RWPE2 (cell line): ENCODE measurements around the gene CTAG1B.
"Not testable (repeated sequence)": the region's sequence is repeated elsewhere in the genome, so short reads cannot be mapped to it uniquely, and the experiment has no call there.

Source experiments
- ATAC-seq: fragments of 200-7000 bp; cut with Tn5 transposase; 3 replicates; pipeline ENCODE4 v1.9.1; 2021; ENCODE audit warnings: low read depth
- DNase-seq: peaks from one replicate; pipeline ENCODE4 v3.0.0-alpha.2; 2020; ENCODE audit warnings: low spot score
- H3K27ac ChIP-seq: fragments of 450-650 bp; 2 replicates; pipeline ENCODE4 v1.5.1; 2017; ENCODE audit warnings: mild to moderate bottlenecking; ENCODE audit not compliant: poor library complexity, severe bottlenecking
- H3K27me3 ChIP-seq: fragments of 250-450 bp; sonication (Bioruptor Pico); 2 replicates; pipeline ENCODE4 v1.5.1; 2021; ENCODE audit warnings: mild to moderate bottlenecking, moderate library complexity; ENCODE audit not compliant: insufficient read depth, poor library complexity, severe bottlenecking
- H3K36me3 ChIP-seq: fragments of 250-450 bp; sonication (Bioruptor Pico); 2 replicates; pipeline ENCODE4 v1.5.1; 2020; ENCODE audit warnings: low read depth, mild to moderate bottlenecking, moderate library complexity
- H3K4me1 ChIP-seq: fragments of 250-450 bp; sonication (Bioruptor Pico); 2 replicates; pipeline ENCODE4 v1.5.1; 2021; ENCODE audit warnings: mild to moderate bottlenecking, moderate library complexity; ENCODE audit not compliant: insufficient read depth, poor library complexity, severe bottlenecking
- H3K4me3 ChIP-seq: fragments of 250-450 bp; sonication (Bioruptor Pico); 2 replicates; pipeline ENCODE4 v1.5.1; 2021; ENCODE audit warnings: mild to moderate bottlenecking, moderate library complexity; ENCODE audit not compliant: severe bottlenecking
- H3K9me3 ChIP-seq: fragments of 250-450 bp; sonication (Bioruptor Pico); 2 replicates; pipeline ENCODE4 v1.5.1; 2021; ENCODE audit warnings: mild to moderate bottlenecking, moderate library complexity; ENCODE audit not compliant: severe bottlenecking
- TF ChIP-seq, protein P1 (sequence below): fragments of 450-650 bp; IDR thresholded peaks from one replicate; pipeline ENCODE4 v1.5.1; 2017; ENCODE audit warnings: mild to moderate bottlenecking, moderate library complexity; ENCODE audit not compliant: poor library complexity, severe bottlenecking

The CTAG1B gene

GRCh38 chrX:154654372-154654771 lies 35.3 kb upstream of the CTAG1B start:
- Histone ChIP-seq H3K36me3 (no peaks in the 10 kb centered on the region), H3K9me3 (no peaks in the 10 kb centered on the region), H3K27ac (no peak overlapping the region), H3K27me3 (no peaks in the 10 kb centered on the region), H3K4me1 (no peaks in the 10 kb centered on the region), H3K4me3 (no peak overlapping the region)
- ATAC-seq (no peak), DNase-seq (no peak)
- TF ChIP-seq, protein P1, sequence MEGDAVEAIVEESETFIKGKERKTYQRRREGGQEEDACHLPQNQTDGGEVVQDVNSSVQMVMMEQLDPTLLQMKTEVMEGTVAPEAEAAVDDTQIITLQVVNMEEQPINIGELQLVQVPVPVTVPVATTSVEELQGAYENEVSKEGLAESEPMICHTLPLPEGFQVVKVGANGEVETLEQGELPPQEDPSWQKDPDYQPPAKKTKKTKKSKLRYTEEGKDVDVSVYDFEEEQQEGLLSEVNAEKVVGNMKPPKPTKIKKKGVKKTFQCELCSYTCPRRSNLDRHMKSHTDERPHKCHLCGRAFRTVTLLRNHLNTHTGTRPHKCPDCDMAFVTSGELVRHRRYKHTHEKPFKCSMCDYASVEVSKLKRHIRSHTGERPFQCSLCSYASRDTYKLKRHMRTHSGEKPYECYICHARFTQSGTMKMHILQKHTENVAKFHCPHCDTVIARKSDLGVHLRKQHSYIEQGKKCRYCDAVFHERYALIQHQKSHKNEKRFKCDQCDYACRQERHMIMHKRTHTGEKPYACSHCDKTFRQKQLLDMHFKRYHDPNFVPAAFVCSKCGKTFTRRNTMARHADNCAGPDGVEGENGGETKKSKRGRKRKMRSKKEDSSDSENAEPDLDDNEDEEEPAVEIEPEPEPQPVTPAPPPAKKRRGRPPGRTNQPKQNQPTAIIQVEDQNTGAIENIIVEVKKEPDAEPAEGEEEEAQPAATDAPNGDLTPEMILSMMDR = no peak

GRCh38 chrX:154653413-154653812 lies 34.3 kb upstream of the CTAG1B start, which contains the start of gene CTAG2:
Gene CTAG2 (minus strand): TSS chrX:154653579. CDS start chrX:154653515, 64 bp downstream.
- H3K36me3 ChIP-seq, H3K9me3 ChIP-seq, H3K4me1 ChIP-seq, ATAC-seq, H3K4me3 ChIP-seq, H3K27ac ChIP-seq, H3K27me3 ChIP-seq, DNase-seq: not testable (repeated sequence)

- no peak for ATAC-seq
- Histone ChIP-seq H3K9me3 (no peaks in the 10 kb centered on the region), H3K27me3 (no peaks in the 10 kb centered on the region), H3K4me1 (no peaks in the 10 kb centered on the region), H3K27ac (no peak overlapping the region), H3K36me3 (no peaks in the 10 kb centered on the region), H3K4me3 (no peak overlapping the region)
- DNase-seq = no peak
- TF ChIP-seq, protein P1 = no peak
Observed at GRCh38 chrX:154653048-154653401, 33.9 kb upstream of the CTAG1B start.

DNA sequence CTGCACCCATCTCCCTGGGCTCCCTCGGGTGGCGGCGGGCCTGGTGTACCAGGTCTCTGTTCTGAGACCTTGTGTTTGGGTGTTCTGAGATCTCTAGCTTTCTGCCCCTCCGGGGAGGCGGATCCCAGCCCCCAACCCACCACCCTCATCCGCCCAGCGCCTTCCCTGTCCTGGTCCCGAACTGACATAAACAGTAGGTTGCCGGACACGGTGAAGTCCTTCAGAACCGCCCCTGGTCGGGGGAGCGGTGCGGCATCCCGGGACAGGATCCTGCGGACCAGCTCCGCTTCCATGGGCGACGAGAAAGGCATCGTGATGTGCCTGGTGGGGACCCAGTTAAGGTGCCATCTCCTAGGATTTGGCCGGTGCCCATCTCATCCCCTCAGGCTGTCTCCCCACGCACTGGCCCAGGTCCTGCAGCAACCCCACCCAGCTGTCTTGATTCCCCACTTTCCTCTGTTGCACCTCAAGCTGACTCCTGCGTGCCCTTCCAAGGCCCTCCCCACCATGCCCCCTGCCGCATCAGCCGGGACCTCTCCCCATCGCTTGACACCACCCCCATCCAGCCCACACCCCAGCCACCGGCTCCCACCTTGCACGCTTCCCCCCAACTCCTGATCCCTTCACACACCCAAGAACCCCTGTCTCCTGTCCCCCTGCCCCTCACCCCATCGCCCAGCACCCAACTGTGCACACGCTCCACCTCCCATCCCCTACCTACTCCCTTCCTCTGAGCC lies 33.4 kb upstream of the CTAG1B start:
- no peaks in the 10 kb centered on the region for H3K9me3 ChIP-seq
- H3K4me1 ChIP-seq = no peaks in the 10 kb centered on the region
- no peak for ATAC-seq
- DNase-seq = no peak
- no peaks in the 10 kb centered on the region for H3K27me3 ChIP-seq
- H3K4me3 ChIP-seq = no peak overlapping the region
- H3K27ac ChIP-seq = no peak overlapping the region
- H3K36me3 ChIP-seq = no peaks in the 10 kb centered on the region
- TF ChIP-seq, protein P1 = no peak

DNA sequence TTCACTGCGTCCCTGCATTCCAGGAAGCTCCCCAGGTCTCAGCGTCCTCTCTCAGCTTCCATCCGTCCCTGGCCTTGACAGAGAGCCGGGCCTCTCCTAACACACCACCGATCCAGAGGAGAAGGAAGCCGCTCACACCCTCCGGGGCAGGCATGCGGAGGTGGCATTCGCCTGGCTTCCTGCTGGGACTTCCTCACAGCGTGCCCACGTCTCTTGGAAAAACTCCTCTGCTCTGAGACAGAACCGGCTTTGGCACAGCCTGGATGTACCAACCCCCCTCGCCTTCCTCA lies 31.1 kb upstream of the CTAG1B start:
- Histone ChIP-seq H3K4me3 (no peak overlapping the region), H3K27me3 (no peaks in the 10 kb centered on the region), H3K4me1 (no peaks in the 10 kb centered on the region), H3K9me3 (no peaks in the 10 kb centered on the region), H3K36me3 (no peaks in the 10 kb centered on the region), H3K27ac (no peak overlapping the region)
- TF ChIP-seq, protein P1 = no peak
- ATAC-seq (no peak), DNase-seq (no peak)
